ENCODE results near the gene MYO3B. TPM values are rescaled to one million over a fixed set of nuclear protein-coding genes. Genes with fewer than 3 reads are reported as not detected.
A peak's percentile ranks its signal among the peaks of the same experiment; 100 is the strongest.

MYO3B gene
- total RNA-seq, 1 donor from 2014 or later: not detected

- no peaks in the 10 kb centered on the region for H3K9me3 ChIP-seq
- H3K27me3 ChIP-seq (ENCODE audit: low read depth): no peaks in the 10 kb centered on the region
- no peak overlapping the region for H3K4me3 ChIP-seq
- H3K4me1 ChIP-seq: no peaks in the 10 kb centered on the region
- H3K27ac ChIP-seq: no peak overlapping the region
- no peaks in the 10 kb centered on the region for H3K36me3 ChIP-seq
- DNase-seq (no peak), ATAC-seq (no peak)
- no peak for TF ChIP-seq CTCF (IDR thresholded peaks at IDR 0.05)
- intact Hi-C loops (cut with DNase I): no loop called here
Measured at GRCh38 chr2:170675701-170676100, 497.8 kb downstream of the MYO3B start.

GRCh38 chr2:170679607-170680079, 501.7 kb downstream of the MYO3B start:
- Histone ChIP-seq H3K9me3 (no peaks in the 10 kb centered on the region), H3K27me3 (ENCODE audit: low read depth) (no peaks in the 10 kb centered on the region), H3K4me3 (no peak overlapping the region), H3K4me1 (no peaks in the 10 kb centered on the region), H3K36me3 (no peaks in the 10 kb centered on the region), H3K27ac (no peak overlapping the region)
- intact Hi-C loops (cut with DNase I): no loop called here
- no peak for TF ChIP-seq CTCF (IDR thresholded peaks at IDR 0.05)
- ATAC-seq (peak; percentile 55 to 57), DNase-seq (no peak)

GRCh38 chr2:170680172-170680941, 502.4 kb downstream of the MYO3B start:
- H3K27me3 ChIP-seq (ENCODE audit: low read depth): no peaks in the 10 kb centered on the region
- no peaks in the 10 kb centered on the region for H3K9me3 ChIP-seq
- intact Hi-C loops (cut with DNase I): no loop called here
- no peaks in the 10 kb centered on the region for H3K36me3 ChIP-seq
- H3K27ac ChIP-seq: no peak overlapping the region
- no peak for TF ChIP-seq CTCF (IDR thresholded peaks at IDR 0.05)
- DNase-seq (no peak), ATAC-seq (no peak)
- H3K4me3 ChIP-seq: no peak overlapping the region
- no peaks in the 10 kb centered on the region for H3K4me1 ChIP-seq

- no peak for TF ChIP-seq CTCF (IDR thresholded peaks at IDR 0.05)
- no peak for ATAC-seq
- no peak for DNase-seq
Measured at GRCh38 chr2:170681311-170681710, 503.4 kb downstream of the MYO3B start.

GRCh38 chr2:170685591-170685990, 507.6 kb downstream of the MYO3B start:
- DNase-seq: no peak
- intact Hi-C loops (cut with DNase I): no loop called here
- Histone ChIP-seq H3K36me3 (no peaks in the 10 kb centered on the region), H3K9me3 (no peaks in the 10 kb centered on the region), H3K4me1 (no peaks in the 10 kb centered on the region), H3K4me3 (no peak overlapping the region), H3K27me3 (ENCODE audit: low read depth) (no peaks in the 10 kb centered on the region), H3K27ac (no peak overlapping the region)
- no peak for ATAC-seq
- TF ChIP-seq CTCF (IDR thresholded peaks at IDR 0.05): no peak

More at GRCh38 chr2:170681311-170681710, 503.4 kb downstream of the MYO3B start:
- Histone ChIP-seq H3K9me3 (no peaks in the 10 kb centered on the region), H3K36me3 (no peaks in the 10 kb centered on the region), H3K27ac (no peak overlapping the region), H3K4me3 (no peak overlapping the region), H3K4me1 (no peaks in the 10 kb centered on the region), H3K27me3 (ENCODE audit: low read depth) (no peaks in the 10 kb centered on the region)
- intact Hi-C loops (cut with DNase I): no loop called here

Data from lower lobe of right lung (tissue), 2 donors.